ENCODE data around the gene UPK1B. TPM values are rescaled to one million over a fixed set of nuclear protein-coding genes. Genes with fewer than 3 reads are reported as not detected.
"Not testable (repeated sequence)": the region's sequence is repeated elsewhere in the genome, so short reads cannot be mapped to it uniquely, and the experiment has no call there.

The UPK1B gene
- total RNA-seq, 2 donors from 2014 or later: not detected

DNA sequence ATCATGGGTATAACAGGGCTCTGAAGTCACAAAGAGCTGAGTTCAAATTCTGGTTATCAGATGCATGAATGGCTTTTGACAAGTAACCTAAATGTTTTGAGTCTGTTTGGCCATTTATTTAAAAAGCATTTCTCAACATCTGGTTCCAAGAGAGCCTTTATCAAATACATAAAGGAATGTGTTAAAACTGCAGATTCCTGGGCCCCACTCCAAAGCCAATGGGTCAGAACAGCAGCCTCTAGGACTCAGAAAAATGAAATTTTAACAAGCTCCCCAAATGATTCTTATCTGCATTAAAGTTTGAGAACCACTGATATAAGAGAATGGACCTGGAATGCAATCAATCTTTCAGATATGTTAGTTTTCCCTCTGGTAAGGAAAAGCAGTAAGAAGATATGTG, 63.9 kb downstream of the UPK1B start:
- Mint-ChIP-seq H3K4me3 (no peak overlapping the region), H3K27ac (no peak overlapping the region), H3K36me3 (ENCODE audit: low read depth) (peaks cover 2% of the 10 kb centered on the region), H3K27me3 (no peaks in the 10 kb centered on the region), H3K4me1 (peaks cover 24% of the 10 kb centered on the region)
- no peaks in the 10 kb centered on the region for H3K9me3 ChIP-seq (ENCODE audit: control insufficient read depth, low read length, poor library complexity, severe bottlenecking)
- no peak for DNase-seq
- ATAC-seq: no peak

DNA sequence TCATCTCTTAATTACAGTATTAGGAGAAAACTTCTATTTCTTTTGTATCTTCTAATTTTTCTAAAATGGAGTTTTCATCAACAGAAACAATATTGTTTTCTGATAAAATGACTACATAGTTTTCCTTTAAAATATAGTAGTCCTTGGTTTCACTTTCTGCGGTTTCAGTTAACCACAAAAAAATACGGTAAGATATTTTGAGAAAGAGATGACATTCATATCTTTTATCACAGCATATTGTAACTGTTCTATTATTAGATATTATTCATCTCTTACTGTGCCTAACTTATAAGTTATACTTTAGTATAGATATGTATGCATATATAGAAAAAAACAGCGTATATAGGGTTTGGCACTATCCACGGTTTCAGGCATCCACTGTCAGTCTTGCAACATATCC, 65.0 kb downstream of the UPK1B start:
- H3K27me3 Mint-ChIP-seq: no peaks in the 10 kb centered on the region
- no peak overlapping the region for H3K4me3 Mint-ChIP-seq
- DNase-seq: no peak

DNA sequence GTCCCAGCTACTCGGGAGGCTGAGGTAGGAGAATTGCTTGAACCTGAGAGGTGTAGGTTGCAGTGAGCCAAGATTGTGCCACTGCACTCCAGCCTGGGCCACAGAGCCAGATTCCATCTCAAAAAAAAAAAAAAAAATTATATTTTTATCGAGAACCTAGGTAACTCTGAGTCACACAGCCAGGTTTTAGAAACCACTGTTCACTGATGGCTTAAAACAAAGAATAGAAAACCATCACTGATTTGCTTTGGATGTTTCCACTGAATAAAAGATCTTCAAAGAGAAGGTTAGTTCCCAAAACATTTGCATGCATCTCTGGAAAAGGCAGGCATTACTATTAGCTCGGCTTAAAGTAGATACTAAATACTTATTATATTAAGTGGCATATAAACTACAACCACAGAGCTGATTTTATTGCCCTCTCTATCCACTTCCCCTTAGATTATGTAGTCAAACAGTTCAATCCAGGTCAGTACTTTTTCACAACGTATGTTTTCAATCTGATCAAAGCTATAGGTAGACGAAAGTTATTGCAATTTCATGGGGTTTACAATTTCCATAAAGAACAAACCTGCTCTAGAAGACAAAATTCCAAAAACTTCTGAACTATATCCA, 65.9 kb downstream of the UPK1B start:
- H3K9me3 ChIP-seq (ENCODE audit: control insufficient read depth, low read length, poor library complexity, severe bottlenecking): no peaks in the 10 kb centered on the region
- DNase-seq (no peak), ATAC-seq (no peak)
- no peaks in the 10 kb centered on the region for H3K27me3 Mint-ChIP-seq
- peak overlapping the region; percentile 92 for H3K4me3 Mint-ChIP-seq
- H3K36me3 Mint-ChIP-seq (ENCODE audit: low read depth): peaks cover 2% of the 10 kb centered on the region
- peaks cover 24% of the 10 kb centered on the region for H3K4me1 Mint-ChIP-seq
- peak overlapping the region; percentile 96 for H3K27ac Mint-ChIP-seq

More for the DNA sequence above, 65.0 kb downstream of the UPK1B start:
- no peak overlapping the region for H3K27ac Mint-ChIP-seq
- H3K4me1 Mint-ChIP-seq: peaks cover 24% of the 10 kb centered on the region
- ATAC-seq: no peak
- no peaks in the 10 kb centered on the region for H3K9me3 ChIP-seq (ENCODE audit: control insufficient read depth, low read length, poor library complexity, severe bottlenecking)
- peaks cover 2% of the 10 kb centered on the region for H3K36me3 Mint-ChIP-seq (ENCODE audit: low read depth)

DNA sequence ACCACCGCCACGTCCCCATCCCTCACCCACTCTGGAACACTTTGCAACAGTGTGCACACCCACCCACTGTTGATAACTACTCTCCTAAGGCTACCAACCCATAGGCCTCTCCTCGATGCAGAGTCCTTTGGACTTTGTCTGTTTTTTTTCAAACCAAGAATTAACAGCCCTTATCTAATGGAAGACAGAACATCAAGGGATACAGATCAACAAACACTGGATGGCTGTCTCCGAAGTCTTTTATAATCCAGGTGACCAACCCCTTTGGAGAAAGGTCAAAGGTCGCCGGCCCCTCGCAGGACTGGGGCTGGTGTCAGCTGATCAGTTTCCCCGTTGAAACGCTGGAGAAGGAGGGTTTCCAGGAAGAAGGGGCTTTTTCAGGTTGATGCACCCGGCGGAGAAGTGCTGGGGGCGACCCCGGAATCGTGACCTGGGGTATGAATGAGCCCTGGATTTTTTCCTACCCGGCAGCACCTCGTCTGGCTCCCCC, 66.7 kb downstream of the UPK1B start:
- Mint-ChIP-seq H3K27me3 (no peaks in the 10 kb centered on the region), H3K36me3 (ENCODE audit: low read depth) (peaks cover 2% of the 10 kb centered on the region), H3K4me1 (peaks cover 23% of the 10 kb centered on the region), H3K4me3 (peak overlapping the region; percentile 92), H3K27ac (peak overlapping the region; percentile 96)
- ATAC-seq: no peak
- DNase-seq: no peak
- no peaks in the 10 kb centered on the region for H3K9me3 ChIP-seq (ENCODE audit: control insufficient read depth, low read length, poor library complexity, severe bottlenecking)

DNA sequence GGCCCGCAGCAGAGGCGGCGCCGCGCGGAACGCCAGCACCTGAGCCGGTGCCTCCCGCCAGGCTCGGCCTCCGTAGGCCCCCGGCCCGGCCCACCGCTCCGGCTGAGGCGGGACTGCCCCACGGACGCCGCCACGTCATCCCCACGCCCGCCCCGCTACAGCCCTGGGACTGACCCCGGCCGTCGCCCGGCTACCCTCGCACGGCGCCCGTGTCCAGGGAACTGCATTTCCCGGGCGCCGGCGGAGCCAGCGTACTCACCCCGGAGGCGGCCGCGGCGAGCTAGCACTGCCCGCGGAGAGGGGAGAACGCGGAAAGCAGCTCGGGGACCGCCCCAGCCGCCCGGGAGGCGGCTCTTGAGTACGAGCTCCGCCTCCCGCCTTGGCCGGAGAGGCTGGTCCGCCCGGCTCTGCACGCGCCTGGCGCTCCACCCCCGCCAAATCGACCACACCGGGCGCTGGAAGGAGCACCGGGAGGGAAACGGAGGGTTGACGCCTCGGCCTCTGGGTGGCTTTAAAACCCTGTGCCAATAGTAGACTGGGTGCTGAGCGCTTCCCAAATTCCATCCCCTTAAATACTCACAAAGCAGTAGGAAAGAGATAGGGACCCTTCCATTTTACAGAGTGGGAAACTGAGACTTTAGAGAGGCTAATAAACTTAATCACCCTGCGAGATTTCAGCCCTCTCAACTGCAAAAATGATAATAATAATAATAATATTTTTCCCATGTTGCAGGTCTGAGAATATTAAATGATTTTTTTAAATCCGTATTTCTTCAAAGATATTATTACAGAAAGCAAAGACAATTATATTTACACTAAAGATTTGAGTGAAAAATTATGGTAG, 67.4 kb downstream of the UPK1B start, which contains the start of gene B4GALT4:
Gene B4GALT4 (minus strand): TSS at position 288 of the 844 bp plus-strand sequence. CDS start 10,779 bp downstream, outside the sequence.
- H3K9me3 ChIP-seq (ENCODE audit: control insufficient read depth, low read length, poor library complexity, severe bottlenecking): no peaks in the 10 kb centered on the region
- Mint-ChIP-seq H3K27ac (peak within 1 kb of the TSS; percentile 96), H3K4me1 (peaks cover 21% of the 10 kb centered on the region), H3K4me3 (peak within 1 kb of the TSS; percentile 92), H3K36me3 (ENCODE audit: low read depth) (peaks cover 2% of the 10 kb centered on the region), H3K27me3 (no peaks in the 10 kb centered on the region)
- peak; percentile 76 for ATAC-seq
- peak; percentile 47 to 59 (median 48) for DNase-seq

DNA sequence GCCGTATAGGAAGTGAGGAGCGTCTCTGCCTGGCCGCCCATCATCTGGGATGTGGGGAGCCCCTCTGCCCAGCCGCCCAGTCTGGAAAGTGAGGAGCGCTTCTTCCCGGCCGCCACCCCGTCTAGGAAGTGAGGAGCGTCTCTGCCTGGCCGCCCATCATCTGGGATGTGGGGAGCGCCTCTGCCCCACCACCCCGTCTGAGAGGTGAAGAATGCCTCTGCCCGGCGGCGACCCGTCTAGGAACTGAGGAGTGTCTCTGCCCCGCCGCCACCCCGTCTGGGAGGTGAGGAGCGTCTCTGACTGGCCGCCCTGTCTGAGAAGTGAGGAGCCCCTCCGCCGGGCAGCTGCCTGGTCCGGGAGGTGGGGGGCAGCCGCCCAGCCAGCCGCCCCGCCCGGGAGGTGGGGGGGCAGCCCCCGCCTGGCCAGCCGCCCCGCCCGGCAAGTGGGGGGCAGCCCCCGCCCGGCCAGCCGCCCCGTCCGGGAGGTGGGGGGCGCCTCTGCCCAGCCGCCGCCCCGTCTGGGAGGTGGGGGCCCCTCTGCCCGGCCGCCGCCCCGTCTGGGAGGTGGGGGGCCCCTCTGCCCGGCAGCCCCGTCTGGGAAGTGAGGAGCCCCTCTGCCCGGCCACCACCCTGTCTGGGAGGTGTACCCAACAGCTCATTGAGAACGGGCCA, 69.1 kb downstream of the UPK1B start:
- peaks cover 13% of the 10 kb centered on the region for H3K4me1 Mint-ChIP-seq
- not testable (repeated sequence) for H3K4me3 Mint-ChIP-seq; H3K36me3 Mint-ChIP-seq (ENCODE audit: low read depth); H3K9me3 ChIP-seq (ENCODE audit: control insufficient read depth, low read length, poor library complexity, severe bottlenecking); DNase-seq; H3K27me3 Mint-ChIP-seq; H3K27ac Mint-ChIP-seq; ATAC-seq

DNA sequence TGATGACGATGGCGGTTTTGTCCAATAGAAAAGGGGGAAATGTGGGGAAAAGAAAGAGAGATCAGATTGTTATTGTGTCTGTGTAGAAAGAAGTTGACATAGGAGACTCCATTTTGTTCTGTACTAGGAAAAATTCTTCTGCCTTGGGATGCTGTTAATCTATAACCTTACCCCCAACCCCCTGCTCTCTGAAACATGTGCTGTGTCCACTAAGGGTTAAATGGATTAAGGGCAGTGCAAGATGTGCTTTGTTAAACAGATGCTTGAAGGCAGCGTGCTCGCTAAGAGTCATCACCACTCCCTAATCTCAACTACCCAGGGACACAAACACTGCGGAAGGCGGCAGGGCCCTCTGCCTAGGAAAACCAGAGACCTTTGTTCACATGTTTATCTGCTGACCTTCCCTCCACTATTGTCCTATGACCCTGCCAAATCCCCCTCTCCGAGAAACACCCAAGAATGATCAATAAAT, 69.7 kb downstream of the UPK1B start:
- H3K27me3 Mint-ChIP-seq; H3K27ac Mint-ChIP-seq; H3K9me3 ChIP-seq (ENCODE audit: control insufficient read depth, low read length, poor library complexity, severe bottlenecking); DNase-seq; ATAC-seq; H3K36me3 Mint-ChIP-seq (ENCODE audit: low read depth); H3K4me3 Mint-ChIP-seq: not testable (repeated sequence)
- peaks cover 13% of the 10 kb centered on the region for H3K4me1 Mint-ChIP-seq

DNA sequence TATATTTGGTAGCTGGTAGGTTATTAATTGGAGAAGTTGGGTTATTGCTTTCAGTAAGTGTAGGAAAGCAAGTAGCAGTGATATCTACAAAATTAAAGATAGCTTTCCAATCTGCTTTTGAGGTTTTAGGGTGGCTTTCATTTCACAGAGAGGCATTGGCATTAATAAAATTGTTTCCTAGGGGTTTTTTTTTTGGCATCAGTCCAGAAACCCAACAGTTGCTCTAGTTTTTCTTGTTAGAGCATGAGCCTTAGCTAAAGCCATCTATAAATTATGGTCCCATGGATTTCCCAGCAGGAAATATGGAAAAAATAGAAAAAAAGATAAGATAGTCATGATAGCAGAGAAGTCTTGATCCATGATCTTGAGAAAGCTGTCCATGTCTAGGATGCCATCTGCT, 70.3 kb downstream of the UPK1B start:
- no peaks in the 10 kb centered on the region for H3K36me3 Mint-ChIP-seq (ENCODE audit: low read depth)
- no peaks in the 10 kb centered on the region for H3K9me3 ChIP-seq (ENCODE audit: control insufficient read depth, low read length, poor library complexity, severe bottlenecking)
- no peak overlapping the region for H3K27ac Mint-ChIP-seq
- ATAC-seq (no peak), DNase-seq (no peak)
- peaks cover 13% of the 10 kb centered on the region for H3K4me1 Mint-ChIP-seq
- H3K27me3 Mint-ChIP-seq: no peaks in the 10 kb centered on the region
- H3K4me3 Mint-ChIP-seq: no peak overlapping the region

DNA sequence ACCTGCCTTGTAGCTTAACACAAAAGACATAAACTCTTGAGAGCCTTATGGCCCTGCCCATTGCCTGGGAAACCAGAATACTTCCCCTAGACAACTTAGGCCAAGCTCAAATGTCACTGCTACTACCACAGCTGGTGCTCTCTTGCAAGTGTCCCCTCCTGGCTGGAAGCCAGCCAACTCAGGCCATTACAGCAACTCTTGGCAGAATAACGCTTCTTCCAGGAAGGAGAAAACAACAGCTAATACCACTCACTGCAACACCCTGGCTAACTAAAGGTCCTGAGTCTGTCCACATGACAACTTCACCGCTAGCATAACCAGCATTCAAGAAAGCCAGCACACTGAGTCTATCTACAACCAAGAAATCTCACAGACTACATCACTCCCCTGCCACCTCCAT, 72.4 kb downstream of the UPK1B start:
- DNase-seq (no peak), ATAC-seq (no peak)
- H3K4me3 Mint-ChIP-seq: no peak overlapping the region
- no peaks in the 10 kb centered on the region for H3K36me3 Mint-ChIP-seq (ENCODE audit: low read depth)
- no peak overlapping the region for H3K27ac Mint-ChIP-seq
- no peaks in the 10 kb centered on the region for H3K27me3 Mint-ChIP-seq
- H3K9me3 ChIP-seq (ENCODE audit: control insufficient read depth, low read length, poor library complexity, severe bottlenecking): no peaks in the 10 kb centered on the region
- peaks cover 4% of the 10 kb centered on the region for H3K4me1 Mint-ChIP-seq

Other genes with a start within 250 kb of the UPK1B start
- 1 to 10 TPM in 1 of 2 donors, not detected in 1; 1.6 TPM for gene IGSF11, start 138.8 kb upstream of the UPK1B start, total RNA-seq
- gene TEX55, start 27.4 kb upstream of the UPK1B start, total RNA-seq: not detected
- 10 to 100 TPM; 14.6 to 24.7 TPM for gene B4GALT4, start 67.3 kb downstream of the UPK1B start, total RNA-seq
- gene ARHGAP31, start 120.8 kb downstream of the UPK1B start, total RNA-seq: 10 to 100 TPM; 11.4 to 11.8 TPM